Putamen (tissue), 1 donor: ENCODE data around the gene PARP9.
A peak's percentile ranks its signal among the peaks of the same experiment; 100 is the strongest.
"Not testable (repeated sequence)": the region's sequence is repeated elsewhere in the genome, so short reads cannot be mapped to it uniquely, and the experiment has no call there.

Source experiments
- DNase-seq: peaks from one replicate; pipeline ENCODE4 v3.0.0-alpha.2; 2016; ENCODE audit warnings: low spot score

Gene PARP9

GRCh38 chr3:122520861-122521260 lies 43.2 kb downstream of the PARP9 start:
- no peak for DNase-seq

- DNase-seq, result no peak
Observed at GRCh38 chr3:122519693-122520092, 44.4 kb downstream of the PARP9 start.

GRCh38 chr3:122516846-122517360 lies 47.2 kb downstream of the PARP9 start:
- no peak for DNase-seq

- no peak for DNase-seq
Observed at GRCh38 chr3:122515870-122516269, 48.2 kb downstream of the PARP9 start.

- no peak for DNase-seq
Observed at GRCh38 chr3:122515020-122515468, 49.1 kb downstream of the PARP9 start.

GRCh38 chr3:122514123-122515019 lies 49.7 kb downstream of the PARP9 start, which contains the start of gene KPNA1:
TSS of gene KPNA1 (minus strand) at chr3:122514939. CDS start at chr3:122496565, 18,374 bp downstream.
- DNase-seq, result peak; percentile 91

GRCh38 chr3:122513386-122514122 lies 50.5 kb downstream of the PARP9 start:
- DNase-seq, result no peak

- no peak for DNase-seq
Observed at GRCh38 chr3:122512284-122512683, 51.8 kb downstream of the PARP9 start.

GRCh38 chr3:122510878-122511535 lies 53.1 kb downstream of the PARP9 start:
- no peak for DNase-seq

GRCh38 chr3:122508944-122509343 lies 55.2 kb downstream of the PARP9 start:
- not testable (repeated sequence) for DNase-seq

- no peak for DNase-seq
Observed at GRCh38 chr3:122508135-122508914, 55.8 kb downstream of the PARP9 start.

- no peak for DNase-seq
Observed at GRCh38 chr3:122506450-122506849, 57.6 kb downstream of the PARP9 start.

- DNase-seq, result no peak
Observed at GRCh38 chr3:122505676-122506075, 58.4 kb downstream of the PARP9 start.

GRCh38 chr3:122502941-122503340 lies 61.2 kb downstream of the PARP9 start:
- DNase-seq, result no peak

GRCh38 chr3:122502139-122502538 lies 62.0 kb downstream of the PARP9 start:
- DNase-seq, result no peak

GRCh38 chr3:122500964-122501363 lies 63.1 kb downstream of the PARP9 start:
- not testable (repeated sequence) for DNase-seq

GRCh38 chr3:122498152-122498551 lies 65.9 kb downstream of the PARP9 start:
- DNase-seq, result no peak

GRCh38 chr3:122497425-122497824 lies 66.7 kb downstream of the PARP9 start:
- no peak for DNase-seq

- DNase-seq, result no peak
Observed at GRCh38 chr3:122496508-122496907, 67.6 kb downstream of the PARP9 start.

GRCh38 chr3:122493296-122493695 lies 70.8 kb downstream of the PARP9 start:
- no peak for DNase-seq

GRCh38 chr3:122488262-122488973 lies 75.7 kb downstream of the PARP9 start:
- no peak for DNase-seq
